HepG2 (cell line): ENCODE results near the gene CKS1B. TPM values are rescaled to one million over a fixed set of nuclear protein-coding genes. Genes with fewer than 3 reads are reported as not detected.

Source experiments
- AGO1 ChIP-seq: fragments of 200-400 bp; formaldehyde crosslinking; IDR thresholded peaks from 2 replicates; pipeline ENCODE4 v1.6.1; 2017; ENCODE audit warnings: mild to moderate bottlenecking, low read depth, low read length, moderate library complexity; ENCODE audit not compliant: poor library complexity, severe bottlenecking
- AHDC1 ChIP-seq: sonication (generic); formaldehyde crosslinking; IDR thresholded peaks from 2 replicates; pipeline ENCODE4 v1.5.1; 2020; ENCODE audit warnings: mild to moderate bottlenecking, missing genetic modification reagents, borderline replicate concordance
- FOXA1 ChIP-seq, 2 experiments: fragments of 450-650 bp in 1 of 2; sonication (generic) in 1 of 2; formaldehyde crosslinking in 1 of 2; IDR thresholded peaks; 2 replicates each; pipeline versions ENCODE4 v1.4.0 to v1.6.1; 2016 to 2020; ENCODE audit warnings: missing genetic modification reagents in 1 of 2
- GLMP ChIP-seq: sonication (generic); formaldehyde crosslinking; IDR thresholded peaks from 2 replicates; pipeline ENCODE4 v1.9.0; 2021; ENCODE audit warnings: missing genetic modification reagents, mild to moderate bottlenecking, borderline replicate concordance
- KIAA2018 ChIP-seq: sonication (generic); formaldehyde crosslinking; IDR thresholded peaks from 2 replicates; pipeline ENCODE4 v1.5.0; 2020; ENCODE audit warnings: mild to moderate bottlenecking, missing genetic modification reagents, borderline replicate concordance
- ZBTB49 ChIP-seq: sonication (generic); formaldehyde crosslinking; IDR thresholded peaks from 2 replicates; pipeline ENCODE4 v1.4.0; 2020; ENCODE audit warnings: missing genetic modification reagents, borderline replicate concordance
- ZMYM3 ChIP-seq: sonication (generic); formaldehyde crosslinking; IDR thresholded peaks from 2 replicates; pipeline ENCODE4 v1.5.1; 2020; ENCODE audit warnings: mild to moderate bottlenecking, missing genetic modification reagents
- ZNF546 ChIP-seq: sonication (generic); formaldehyde crosslinking; conservative IDR thresholded peaks from 2 replicates; pipeline ENCODE4 v1.8.1; 2023; ENCODE audit warnings: mild to moderate bottlenecking, missing genetic modification reagents
- ZNF570 ChIP-seq: sonication (generic); formaldehyde crosslinking; IDR thresholded peaks from 2 replicates; pipeline ENCODE4 v1.4.0; 2020; ENCODE audit warnings: mild to moderate bottlenecking, missing genetic modification reagents, borderline replicate concordance
- ZNF776 ChIP-seq: sonication (generic); formaldehyde crosslinking; IDR thresholded peaks from 2 replicates; pipeline ENCODE4 v1.4.0; 2020; ENCODE audit warnings: mild to moderate bottlenecking, missing genetic modification reagents
- polyA plus RNA-seq, 8 experiments: library from polyadenylated mRNA; depleted of rRNA in 3 of 8; stranded (reverse) in 7 of 8; unstranded in 1 of 8; fragments of >200 nt; fragmentation: Illumina TruSeq in 4 of 8; extraction: Trizol in 4 of 8; gene quantifications; 2 replicates each; pipeline versions ENCODE4 v1.2.1 to v1.2.3, GENCODE V29; 2011 to 2016; ENCODE audit warnings: low read depth in 4 of 8, missing spikeins in 1 of 8, mixed read lengths in 1 of 8; ENCODE audit not compliant: insufficient read depth in 1 of 8
- total RNA-seq, 5 experiments: library from RNA; depleted of rRNA; stranded (reverse); fragments of >200 nt; fragmentation: Illumina TruSeq; extraction: Trizol; gene quantifications; 2 replicates each; pipeline ENCODE4 v1.2.3, GENCODE V29; 2016; ENCODE audit warnings: low read depth in 1 of 5

Gene CKS1B
- total and polyA plus RNA-seq, 2 of the 13 experiments (the other 11 are each of a cell fraction or from before 2014, with no cell fraction given), result 217 to 222 TPM

- TF ChIP-seq ZMYM3 (CRISPR knock-in tag) (no peak), AGO1 (no peak), ZNF776 (CRISPR knock-in tag) (no peak), ZBTB49 (CRISPR knock-in tag) (no peak), ZNF570 (CRISPR knock-in tag) (no peak), GLMP (CRISPR knock-in tag) (no peak), FOXA1 (IDR thresholded peaks at IDR 0.05) (no peak), FOXA1 (CRISPR knock-in tag; IDR thresholded peaks at IDR 0.05) (no peak), AHDC1 (CRISPR knock-in tag) (no peak), KIAA2018 (CRISPR knock-in tag) (no peak), ZNF546 (CRISPR knock-in tag) (no peak)
Observed at GRCh38 chr1:154982897-154983648, 8.6 kb downstream of the CKS1B start, which contains the start of gene FLAD1 (continued).
